ENCODE results near the gene RNU6-1. TPM values are rescaled to one million over a fixed set of nuclear protein-coding genes. Genes with fewer than 3 reads are reported as not detected.

The RNU6-1 gene
- total RNA-seq, 2 donors from 2014 or later, result not detected

DNA sequence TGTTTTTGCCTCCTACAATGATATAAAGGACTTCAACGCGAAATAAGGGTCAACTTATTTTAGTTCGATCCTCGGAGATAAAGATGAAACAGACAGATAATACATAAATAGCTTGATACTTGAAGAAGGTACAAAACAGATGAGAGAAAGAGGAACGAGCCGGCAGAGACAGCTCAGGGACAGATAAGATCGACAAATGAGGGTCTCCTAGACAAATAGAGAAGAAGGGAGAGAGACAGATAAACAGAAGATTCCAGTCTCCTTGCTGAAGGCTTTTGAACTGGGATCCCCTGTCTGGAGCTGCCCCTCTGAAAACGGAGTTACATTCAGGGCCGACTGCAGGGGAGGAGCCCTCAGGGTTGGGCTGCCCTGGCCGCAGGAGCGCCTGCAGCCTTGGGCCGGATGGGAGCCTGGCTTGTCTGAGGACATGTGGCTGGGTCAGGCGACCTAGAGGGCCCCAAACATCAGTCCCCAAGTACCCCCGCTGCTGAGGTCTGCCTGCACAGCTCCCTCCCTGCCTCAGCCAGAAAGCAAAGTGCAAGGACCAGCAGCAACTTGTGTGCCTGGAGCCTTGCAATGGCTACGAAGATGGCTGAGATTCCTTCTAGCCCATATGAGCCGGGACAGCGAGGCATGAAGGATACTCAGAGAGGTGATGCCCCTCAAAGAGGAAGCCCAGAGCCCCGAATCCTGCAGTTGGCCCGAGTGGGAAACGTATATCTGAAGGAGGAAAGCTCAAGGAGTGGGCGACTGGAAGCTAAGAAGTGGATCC is 15.5 kb downstream of the RNU6-1 start:
- Mint-ChIP-seq H3K4me3 (peak overlapping the region; percentile 83), H3K4me1 (peaks cover 34% of the 10 kb centered on the region), H3K27ac (no peak overlapping the region), H3K36me3 (ENCODE audit: low read depth) (peaks cover 26% of the 10 kb centered on the region), H3K27me3 (peaks cover 55% of the 10 kb centered on the region), H3K9me3 (no peaks in the 10 kb centered on the region)
- no peak for ATAC-seq (replicated peaks)

- peak; percentile 41 for ATAC-seq (replicated peaks)
- H3K36me3 Mint-ChIP-seq (ENCODE audit: low read depth), result peaks cover 26% of the 10 kb centered on the region
- H3K27me3 Mint-ChIP-seq, result peaks cover 54% of the 10 kb centered on the region
- H3K4me1 Mint-ChIP-seq, result peaks cover 30% of the 10 kb centered on the region
- no peak overlapping the region for H3K27ac Mint-ChIP-seq
- H3K4me3 Mint-ChIP-seq, result peak overlapping the region; percentile 83
- no peaks in the 10 kb centered on the region for H3K9me3 Mint-ChIP-seq
Observed at GRCh38 chr15:67823314-67824196, 16.3 kb downstream of the RNU6-1 start.

- H3K27ac Mint-ChIP-seq, result no peak overlapping the region
- peak overlapping the region; percentile 42 for H3K4me3 Mint-ChIP-seq
- H3K9me3 Mint-ChIP-seq, result no peaks in the 10 kb centered on the region
- H3K4me1 Mint-ChIP-seq, result peaks cover 26% of the 10 kb centered on the region
- peaks cover 26% of the 10 kb centered on the region for H3K36me3 Mint-ChIP-seq (ENCODE audit: low read depth)
- ATAC-seq (replicated peaks), result peak; percentile 41
- peaks cover 56% of the 10 kb centered on the region for H3K27me3 Mint-ChIP-seq
Observed at GRCh38 chr15:67822537-67823313, 17.1 kb downstream of the RNU6-1 start.

GRCh38 chr15:67821784-67822440 is 17.9 kb downstream of the RNU6-1 start:
- Mint-ChIP-seq H3K27me3 (peaks cover 59% of the 10 kb centered on the region), H3K4me3 (peak overlapping the region; percentile 42)

GRCh38 chr15:67820992-67821783 is 18.7 kb downstream of the RNU6-1 start:
- Mint-ChIP-seq H3K27ac (no peak overlapping the region), H3K4me1 (peaks cover 24% of the 10 kb centered on the region), H3K4me3 (peak overlapping the region; percentile 38), H3K27me3 (peaks cover 63% of the 10 kb centered on the region), H3K9me3 (no peaks in the 10 kb centered on the region), H3K36me3 (ENCODE audit: low read depth) (peaks cover 25% of the 10 kb centered on the region)
- ATAC-seq (replicated peaks), result no peak

More at GRCh38 chr15:67821784-67822440, 17.9 kb downstream of the RNU6-1 start:
- no peak for ATAC-seq (replicated peaks)
- Mint-ChIP-seq H3K4me1 (peaks cover 26% of the 10 kb centered on the region), H3K36me3 (ENCODE audit: low read depth) (peaks cover 26% of the 10 kb centered on the region), H3K9me3 (no peaks in the 10 kb centered on the region), H3K27ac (no peak overlapping the region)

DNA sequence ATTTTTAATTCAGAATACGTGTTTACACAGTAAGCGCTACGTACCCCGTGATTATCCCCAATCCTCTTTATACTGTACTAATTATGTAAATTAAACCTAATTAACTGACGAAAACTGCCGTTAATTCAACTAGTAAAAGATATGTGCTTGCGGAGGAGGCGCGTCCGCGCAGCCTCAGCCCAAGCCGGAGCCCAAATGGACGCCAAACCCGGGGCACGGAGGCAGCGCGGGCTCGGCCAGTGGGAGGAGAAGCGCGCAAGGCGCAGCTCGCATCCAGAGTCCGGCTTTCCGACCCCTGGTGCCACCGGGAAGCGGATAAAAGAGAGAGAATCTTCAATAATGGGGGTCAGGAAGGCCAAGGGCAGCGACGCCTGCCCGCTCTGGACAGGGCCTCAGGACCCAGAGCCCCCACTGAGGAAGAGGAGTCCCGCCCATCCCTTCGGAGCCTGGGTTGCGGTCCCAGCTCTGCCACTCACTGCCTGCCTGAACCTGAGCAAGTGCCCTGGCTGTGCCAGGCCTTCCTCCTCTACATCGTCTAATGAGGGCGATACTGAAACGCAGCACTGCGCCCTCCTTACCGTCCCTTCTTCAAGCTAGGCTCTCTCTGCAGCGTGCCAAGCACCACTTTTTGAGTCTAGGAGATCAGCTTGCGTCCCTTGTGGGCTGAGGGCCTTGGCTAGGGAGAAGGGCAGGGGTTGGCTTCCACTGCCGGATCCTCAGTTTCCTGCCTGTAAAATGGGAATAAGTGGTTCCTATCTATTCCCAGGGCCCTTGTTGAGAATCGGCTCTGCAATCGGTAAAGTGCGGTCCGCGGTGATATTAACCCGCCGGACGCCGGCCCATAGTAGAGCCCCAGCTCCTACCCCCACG is 19.5 kb downstream of the RNU6-1 start:
- H3K27ac Mint-ChIP-seq, result no peak overlapping the region
- no peak overlapping the region for H3K4me3 Mint-ChIP-seq
- peaks cover 19% of the 10 kb centered on the region for H3K4me1 Mint-ChIP-seq
- peaks cover 61% of the 10 kb centered on the region for H3K27me3 Mint-ChIP-seq
- no peaks in the 10 kb centered on the region for H3K9me3 Mint-ChIP-seq
- ATAC-seq (replicated peaks), result no peak
- peaks cover 18% of the 10 kb centered on the region for H3K36me3 Mint-ChIP-seq (ENCODE audit: low read depth)

DNA sequence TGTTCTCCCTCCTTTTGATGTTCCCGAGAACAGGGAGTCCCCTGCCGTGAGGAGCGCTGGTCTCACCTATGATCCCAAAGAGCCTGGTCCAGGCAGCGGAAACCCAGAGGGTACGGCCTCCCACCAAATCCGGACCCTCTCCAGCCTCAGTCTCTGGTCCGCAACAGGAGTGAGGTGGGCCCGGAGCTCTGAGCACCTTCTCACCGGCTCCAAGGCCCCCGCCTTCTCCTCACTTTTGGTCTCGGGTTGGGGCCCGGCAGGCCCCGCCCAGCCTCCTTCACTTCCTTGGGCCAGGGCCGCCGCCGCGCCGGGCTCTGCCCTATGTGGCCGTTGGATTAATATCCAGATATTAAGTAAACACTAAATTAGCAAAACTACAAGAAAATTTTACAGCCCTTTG is 20.2 kb downstream of the RNU6-1 start:
- H3K27me3 Mint-ChIP-seq, result peaks cover 61% of the 10 kb centered on the region
- H3K9me3 Mint-ChIP-seq, result no peaks in the 10 kb centered on the region
- H3K4me3 Mint-ChIP-seq, result no peak overlapping the region
- H3K27ac Mint-ChIP-seq, result no peak overlapping the region
- no peak for ATAC-seq (replicated peaks)
- peaks cover 19% of the 10 kb centered on the region for H3K4me1 Mint-ChIP-seq
- peaks cover 18% of the 10 kb centered on the region for H3K36me3 Mint-ChIP-seq (ENCODE audit: low read depth)

- peaks cover 10% of the 10 kb centered on the region for H3K4me1 Mint-ChIP-seq
- no peak overlapping the region for H3K4me3 Mint-ChIP-seq
- H3K9me3 Mint-ChIP-seq, result no peaks in the 10 kb centered on the region
- H3K27me3 Mint-ChIP-seq, result peaks cover 52% of the 10 kb centered on the region
- no peak for ATAC-seq (replicated peaks)
- H3K36me3 Mint-ChIP-seq (ENCODE audit: low read depth), result peaks cover 9% of the 10 kb centered on the region
- H3K27ac Mint-ChIP-seq, result no peak overlapping the region
Observed at GRCh38 chr15:67818464-67818863, 21.4 kb downstream of the RNU6-1 start.

DNA sequence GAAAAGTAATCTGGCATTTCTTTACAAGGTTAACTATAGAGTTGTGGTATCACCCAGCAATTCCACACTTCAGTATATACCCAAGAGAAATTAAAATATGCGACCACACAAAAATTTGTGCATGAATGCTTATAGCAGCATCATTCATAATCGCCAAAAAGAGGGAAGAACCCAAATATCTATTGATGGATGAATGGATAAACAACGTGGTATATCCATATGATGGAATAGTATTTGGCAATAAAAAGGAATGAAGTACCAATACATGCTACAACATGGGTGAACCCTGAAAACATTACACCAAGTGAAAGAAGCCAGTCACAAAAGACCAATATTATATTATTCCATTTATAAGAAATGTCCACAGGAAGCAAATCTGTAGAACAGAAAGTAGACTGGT is 23.2 kb downstream of the RNU6-1 start:
- H3K4me3 Mint-ChIP-seq, result no peak overlapping the region
- peaks cover 5% of the 10 kb centered on the region for H3K36me3 Mint-ChIP-seq (ENCODE audit: low read depth)
- no peaks in the 10 kb centered on the region for H3K9me3 Mint-ChIP-seq
- peaks cover 43% of the 10 kb centered on the region for H3K27me3 Mint-ChIP-seq
- H3K27ac Mint-ChIP-seq, result no peak overlapping the region
- ATAC-seq (replicated peaks), result no peak
- H3K4me1 Mint-ChIP-seq, result peaks cover 4% of the 10 kb centered on the region

GRCh38 chr15:67815036-67815592 is 24.7 kb downstream of the RNU6-1 start:
- ATAC-seq (replicated peaks), result no peak
- no peaks in the 10 kb centered on the region for H3K4me1 Mint-ChIP-seq
- H3K36me3 Mint-ChIP-seq (ENCODE audit: low read depth), result no peaks in the 10 kb centered on the region
- H3K9me3 Mint-ChIP-seq, result no peaks in the 10 kb centered on the region
- H3K4me3 Mint-ChIP-seq, result no peak overlapping the region
- H3K27me3 Mint-ChIP-seq, result peaks cover 27% of the 10 kb centered on the region
- H3K27ac Mint-ChIP-seq, result no peak overlapping the region

DNA sequence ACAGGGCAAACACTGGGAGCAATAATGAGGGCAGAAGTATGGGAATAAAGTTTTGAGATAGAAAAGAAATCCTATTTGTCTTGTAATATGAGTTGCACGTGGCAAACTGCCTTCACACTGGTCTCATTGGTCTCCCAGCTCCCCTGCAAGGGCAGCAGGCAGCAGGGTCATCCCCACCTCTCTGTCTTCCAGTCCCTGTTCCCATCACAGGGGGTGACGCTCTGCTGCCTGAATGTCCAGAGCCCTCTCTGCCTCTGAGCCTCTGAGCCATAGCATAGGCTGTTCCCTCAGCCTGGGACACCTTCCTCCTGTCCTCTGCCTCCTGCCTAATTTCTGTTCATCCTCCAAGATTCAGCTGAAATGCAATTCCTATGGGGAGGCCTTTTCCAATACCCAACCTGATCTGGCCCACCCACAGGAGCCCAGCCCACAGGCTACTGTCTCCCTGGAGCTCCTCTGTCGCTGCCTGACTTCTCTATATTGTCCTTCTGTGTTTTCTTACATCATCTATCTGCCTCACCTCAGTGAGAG is 26.7 kb downstream of the RNU6-1 start:
- Mint-ChIP-seq H3K4me1 (no peaks in the 10 kb centered on the region), H3K36me3 (ENCODE audit: low read depth) (no peaks in the 10 kb centered on the region), H3K27me3 (peaks cover 16% of the 10 kb centered on the region), H3K27ac (no peak overlapping the region), H3K4me3 (no peak overlapping the region), H3K9me3 (no peaks in the 10 kb centered on the region)
- no peak for ATAC-seq (replicated peaks)

GRCh38 chr15:67812241-67812644 is 27.6 kb downstream of the RNU6-1 start:
- Mint-ChIP-seq H3K27ac (peak overlapping the region; percentile 17), H3K36me3 (ENCODE audit: low read depth) (peaks cover 5% of the 10 kb centered on the region), H3K27me3 (peaks cover 13% of the 10 kb centered on the region), H3K4me3 (no peak overlapping the region), H3K4me1 (no peaks in the 10 kb centered on the region), H3K9me3 (no peaks in the 10 kb centered on the region)
- ATAC-seq (replicated peaks), result no peak
